ENCODE data around the gene ARID5B.

Gene ARID5B
- 115 to 159 reads per million in 2 donors for total RNA-seq

GRCh38 chr10:61900829-61901792 lies at the start of gene ARID5B:
ARID5B (plus strand) TSS chr10:61901699; CDS start chr10:61901710, 11 bp downstream.
- DNase-seq = no peak

- no peak for DNase-seq
These were observed 49.2 kb upstream of the ARID5B start for GRCh38 chr10:61852261-61852660.

GRCh38 chr10:61855771-61856170 lies 45.7 kb upstream of the ARID5B start:
- no peak for DNase-seq

GRCh38 chr10:61857746-61858145 lies 43.8 kb upstream of the ARID5B start:
- DNase-seq = no peak

- DNase-seq = no peak
These were observed 41.7 kb upstream of the ARID5B start for GRCh38 chr10:61859786-61860185.

- DNase-seq = no peak
These were observed 40.3 kb upstream of the ARID5B start for GRCh38 chr10:61860964-61861758.

- no peak for DNase-seq
These were observed 37.5 kb upstream of the ARID5B start for GRCh38 chr10:61863981-61864380.

GRCh38 chr10:61866700-61867368 lies 34.7 kb upstream of the ARID5B start:
- no peak for DNase-seq

- DNase-seq = peak; percentile 12
These were observed 34.1 kb upstream of the ARID5B start for GRCh38 chr10:61867374-61867773.

GRCh38 chr10:61867817-61868216 lies 33.7 kb upstream of the ARID5B start:
- DNase-seq = peak; percentile 23

GRCh38 chr10:61869041-61869675 lies 32.3 kb upstream of the ARID5B start:
- no peak for DNase-seq

GRCh38 chr10:61869774-61870525 lies 31.5 kb upstream of the ARID5B start:
- DNase-seq = no peak

- DNase-seq = no peak
These were observed 31.0 kb upstream of the ARID5B start for GRCh38 chr10:61870526-61870895.

- DNase-seq = no peak
These were observed 30.0 kb upstream of the ARID5B start for GRCh38 chr10:61871487-61871886.

- DNase-seq = no peak
These were observed 23.4 kb upstream of the ARID5B start for GRCh38 chr10:61877887-61878739.

GRCh38 chr10:61878740-61879068 lies 22.8 kb upstream of the ARID5B start:
- no peak for DNase-seq

GRCh38 chr10:61882621-61883370 lies 18.7 kb upstream of the ARID5B start:
- DNase-seq = no peak

- no peak for DNase-seq
These were observed 18.0 kb upstream of the ARID5B start for GRCh38 chr10:61883371-61884025.

- DNase-seq = no peak
These were observed 13.7 kb upstream of the ARID5B start for GRCh38 chr10:61887772-61888171.

- no peak for DNase-seq
These were observed 12.8 kb upstream of the ARID5B start for GRCh38 chr10:61888744-61889143.
